GM12878 (cell line): ENCODE measurements around the gene SYNM. TPM values are rescaled to one million over a fixed set of nuclear protein-coding genes. Genes with fewer than 3 reads are reported as not detected.
A peak's percentile ranks its signal among the peaks of the same experiment; 100 is the strongest.

ENCODE experiments used
- ATAC-seq: fragments of 200-7000 bp; cut with Tn5 transposase; 3 replicates; pipeline ENCODE4 v1.9.1; 2020; ENCODE audit warnings: mild to moderate bottlenecking, moderate library complexity
- BruUV-seq: library from RNA; stranded (reverse); fragments of 400-500 nt; replicated peaks from 2 replicates; lab custom pipeline; 2021; lab: Mats Ljungman, UMichigan
- CTCF ChIA-PET: fragments of 300-600 bp; sonication (Branson Sonifier 250); formaldehyde crosslinking; extraction: SDS; loops from one replicate; lab custom pipeline; 2021; ENCODE audit warnings: inconsistent platforms; lab: Yijun Ruan, JAX
- POLR2A ChIA-PET: fragments of 350-600 bp; formaldehyde crosslinking; extraction: SDS; loops from one replicate; lab custom pipeline; 2021; ENCODE audit warnings: inconsistent platforms; lab: Charles Lee
- RAD21 ChIA-PET: fragments of 300-600 bp; sonication (Branson Sonifier 250); formaldehyde crosslinking; loops from one replicate; lab custom pipeline; 2023; ENCODE audit warnings: antibody characterized with exemption; ENCODE audit not compliant: unreplicated experiment; lab: Charles Lee
- SMC1A ChIA-PET: fragments of 300-600 bp; sonication (Branson Sonifier 250); formaldehyde crosslinking; loops from one replicate; lab custom pipeline; 2023; ENCODE audit not compliant: unreplicated experiment, uncharacterized antibody; lab: Charles Lee
- DNase-seq: peaks from one replicate; pipeline ENCODE4 v3.0.0-alpha.2; 2011; ENCODE audit warnings: low read depth, low spot score
- FAIRE-seq: peaks from 3 replicates; lab custom pipeline; 2011; peaks lifted over from hg19 to GRCh38; lab: Jason Lieb, UNC
- H2AFZ ChIP-seq: 2 replicates; pipeline ENCODE4 v1.6.0; 2011; ENCODE audit warnings: low read depth, low read length, control low read depth; ENCODE audit not compliant: control insufficient read depth
- H3K27ac ChIP-seq: 2 replicates; pipeline ENCODE4 v1.5.1; 2011; ENCODE audit warnings: control low read depth; ENCODE audit not compliant: control insufficient read depth, insufficient read depth
- H3K27me3 ChIP-seq, 2 experiments: replicated peaks in 1 of 2; 2 replicates each; pipeline versions ENCODE4 v1.6.0 to v1.6.1; 2011; ENCODE audit warnings: low read length in 1 of 2; ENCODE audit not compliant: control insufficient read depth in 2 of 2, insufficient read depth in 2 of 2
- H3K36me3 ChIP-seq, 2 experiments: 2 replicates each; pipeline ENCODE4 v1.5.1; 2011; ENCODE audit warnings: low read length in 1 of 2; ENCODE audit not compliant: control insufficient read depth in 2 of 2, insufficient read depth in 2 of 2
- H3K4me1 ChIP-seq: 2 replicates; pipeline ENCODE4 v1.6.1; 2011; ENCODE audit warnings: mild to moderate bottlenecking, low read length, moderate library complexity, mixed read lengths; ENCODE audit not compliant: control insufficient read depth, insufficient read depth
- H3K4me2 ChIP-seq: 2 replicates; pipeline ENCODE4 v1.6.0; 2011; ENCODE audit warnings: control low read depth; ENCODE audit not compliant: control insufficient read depth, insufficient read depth
- H3K4me3 ChIP-seq: fragments of 200-600 bp; sonication (generic); 2 replicates; pipeline ENCODE4 v1.5.1; 2016
- H3K79me2 ChIP-seq: 2 replicates; pipeline ENCODE4 v1.6.0; 2011; ENCODE audit warnings: low read length; ENCODE audit not compliant: control insufficient read depth, insufficient read depth
- H3K9ac ChIP-seq: 2 replicates; pipeline ENCODE4 v1.8.0; 2011; ENCODE audit warnings: low read length, control low read depth, mixed read lengths; ENCODE audit not compliant: control insufficient read depth, insufficient read depth
- H3K9me3 ChIP-seq: replicated peaks from 3 replicates; pipeline ENCODE4 v1.5.1; 2011; ENCODE audit warnings: mild to moderate bottlenecking, low read length; ENCODE audit not compliant: control insufficient read depth, insufficient read depth
- H4K20me1 ChIP-seq: 2 replicates; pipeline ENCODE4 v1.6.0; 2011; ENCODE audit not compliant: control insufficient read depth, insufficient read depth
- BMI1 ChIP-seq: fragments of 450-650 bp; IDR thresholded peaks from 2 replicates; pipeline ENCODE4 v1.6.1; 2016; ENCODE audit warnings: mild to moderate bottlenecking, moderate library complexity, borderline replicate concordance
- BRCA1 ChIP-seq: IDR thresholded peaks from 2 replicates; pipeline ENCODE4 v1.6.1; 2011; ENCODE audit warnings: low read depth, low read length, improper control_type of control experiment
- DPF2 ChIP-seq: fragments of 450-650 bp; IDR thresholded peaks from 2 replicates; pipeline ENCODE4 v1.6.1; 2017; ENCODE audit warnings: mild to moderate bottlenecking
- GATAD2B ChIP-seq: fragments of 450-650 bp; conservative IDR thresholded peaks from 2 replicates; pipeline ENCODE4 v1.6.1; 2017; ENCODE audit warnings: low read depth, mild to moderate bottlenecking, moderate library complexity
- HDGF ChIP-seq: fragments of 450-650 bp; IDR thresholded peaks from 2 replicates; pipeline ENCODE4 v1.6.1; 2016; ENCODE audit warnings: antibody characterized with exemption
- HSF1 ChIP-seq: fragments of 150-350 bp; IDR thresholded peaks from 2 replicates; pipeline ENCODE4 v1.6.1; 2014; ENCODE audit warnings: mild to moderate bottlenecking, low read depth, low read length
- MLLT1 ChIP-seq: fragments of 450-650 bp; IDR thresholded peaks from 2 replicates; pipeline ENCODE4 v1.6.1; 2016; ENCODE audit warnings: mild to moderate bottlenecking
- ZBTB4 ChIP-seq: fragments of 450-650 bp; formaldehyde crosslinking; IDR thresholded peaks from 2 replicates; pipeline ENCODE4 v1.4.0; 2022; ENCODE audit warnings: mild to moderate bottlenecking, moderate library complexity
- WGBS: methylation state at CpG from one replicate; pipeline ENCODE4 v1.1.6; 2016; ENCODE audit warnings: low lambda C conversion rate; ENCODE audit not compliant: insufficient replicate concordance, insufficient coverage; ENCODE audit errors: missing lambda C conversion rate; 5-methylcytosine and 5-hydroxymethylcytosine counted together
- in situ Hi-C: fragments of 300-500 bp; cut with MboI; formaldehyde crosslinking; loops from 9 replicates; pipeline ENCODE4 v1.14.3; 2018; ENCODE audit warnings: mixed read lengths
- intact Hi-C: fragments of 100-400 bp; cut with micrococcal nuclease; formaldehyde crosslinking; loops from one replicate; pipeline ENCODE4 v1.14.2; 2022; ENCODE audit not compliant: unreplicated experiment
- polyA plus RNA-seq, 11 experiments: library from polyadenylated mRNA; depleted of rRNA in 4 of 11; unstranded in 6 of 11; stranded (reverse) in 5 of 11; fragments of >200 nt; fragmentation: Nextera tagmentation in 4 of 11; fragmentation: Illumina TruSeq in 1 of 11; extraction: Ambion mirVana in 4 of 11; extraction: Trizol in 1 of 11; gene quantifications; 1 replicate in 1 of 11; 2 replicates in 10 of 11; pipeline versions ENCODE4 v1.2.1 to v1.2.3, GENCODE V29; 2011 to 2016; ENCODE audit warnings: inconsistent platforms in 2 of 11, missing spikeins in 2 of 11, low read depth in 1 of 11
- total RNA-seq, 4 experiments: library from RNA; depleted of rRNA in 3 of 4; stranded (reverse); fragments of >200 nt in 3 of 4; fragmentation: Illumina TruSeq in 1 of 4; extraction: Trizol in 1 of 4; gene quantifications; 2 replicates each; pipeline versions ENCODE4 v1.2.1 to v1.2.3, GENCODE V29; 2013 to 2021

The SYNM gene
- total and polyA plus RNA-seq, 10 of the 15 experiments (the other 5 are each of a cell fraction or from before 2014, with no cell fraction given): 0.05 to 1.1 (median 0.89) TPM; not detected in 1

GRCh38 chr15:99057697-99058420, 47.0 kb upstream of the SYNM start (continued):
- no peak for TF ChIP-seq GATAD2B
- TF ChIP-seq, all 136 proteins: peak for 5

- Histone ChIP-seq H3K27ac (peak overlapping the region; percentile 60; the same call in 1 of the 2 replicates), H3K36me3 (no peaks in the 10 kb centered on the region), H3K9me3 (no peaks in the 10 kb centered on the region), H4K20me1 (no peaks in the 10 kb centered on the region), H3K4me3 (no peak overlapping the region), H2AFZ (peak overlapping the region; percentile 41), H3K4me2 (peak overlapping the region; percentile 68), H3K79me2 (no peaks in the 10 kb centered on the region)
- ChIA-PET RAD21 (interaction anchor here (0.8 to 4.7 kb wide), 15 partner anchors 9 to 278 kb away, joined by 3 to 45 read pairs (median 5); no protein-coding TSS in a partner anchor), CTCF (interaction anchor here (0.8 to 5.2 kb wide), 17 partner anchors 9 to 539 kb away, joined by 3 to 52 read pairs (median 5); no protein-coding TSS in a partner anchor), SMC1A (interaction anchor here (0.6 to 7.6 kb wide), 19 partner anchors 9 to 456 kb away, joined by 3 to 86 read pairs (median 5); no protein-coding TSS in a partner anchor), POLR2A (interaction anchor here (0.7 to 1.7 kb wide), 2 partner anchors 105 to 127 kb away, joined by 5 to 8 read pairs; no protein-coding TSS in a partner anchor)
- in situ Hi-C loops: no loop called here
- FAIRE-seq (no peak), ATAC-seq (peak; percentile 5; the same call in 2 of the 3 replicates)
- TF ChIP-seq ZBTB4 (CRISPR knock-in tag) (no peak), HSF1 (no peak), DPF2 (no peak), BRCA1 (no peak), BMI1 (no peak), MLLT1 (peak; percentile 88), HDGF (peak; percentile 37; the same call in 1 of the 2 replicates)
- TF ChIP-seq, all 136 proteins: peak for 2
- Histone ChIP-seq H3K27me3 (no peaks in the 10 kb centered on the region), H3K9ac (peak overlapping the region; percentile 25), H3K4me1 (peaks cover 16% of the 10 kb centered on the region)
- DNase-seq: no peak
- intact Hi-C loops: loop anchor here (2.0 to 5.0 kb wide), 3 partner anchors 42 to 281 kb away; no protein-coding TSS in a partner anchor
- 55% methylated on average over 24 of the region's 27 CpGs for WGBS
- BruUV-seq: no TSS peak
Observed at GRCh38 chr15:99058421-99058870, 46.4 kb upstream of the SYNM start.
